ENCODE data around the gene HOXD4. TPM values are rescaled to one million over a fixed set of nuclear protein-coding genes. Genes with fewer than 3 reads are reported as not detected.

HOXD4 gene
- total RNA-seq, 2 donors from 2014 or later, result 1.6 to 3.6 TPM

DNA sequence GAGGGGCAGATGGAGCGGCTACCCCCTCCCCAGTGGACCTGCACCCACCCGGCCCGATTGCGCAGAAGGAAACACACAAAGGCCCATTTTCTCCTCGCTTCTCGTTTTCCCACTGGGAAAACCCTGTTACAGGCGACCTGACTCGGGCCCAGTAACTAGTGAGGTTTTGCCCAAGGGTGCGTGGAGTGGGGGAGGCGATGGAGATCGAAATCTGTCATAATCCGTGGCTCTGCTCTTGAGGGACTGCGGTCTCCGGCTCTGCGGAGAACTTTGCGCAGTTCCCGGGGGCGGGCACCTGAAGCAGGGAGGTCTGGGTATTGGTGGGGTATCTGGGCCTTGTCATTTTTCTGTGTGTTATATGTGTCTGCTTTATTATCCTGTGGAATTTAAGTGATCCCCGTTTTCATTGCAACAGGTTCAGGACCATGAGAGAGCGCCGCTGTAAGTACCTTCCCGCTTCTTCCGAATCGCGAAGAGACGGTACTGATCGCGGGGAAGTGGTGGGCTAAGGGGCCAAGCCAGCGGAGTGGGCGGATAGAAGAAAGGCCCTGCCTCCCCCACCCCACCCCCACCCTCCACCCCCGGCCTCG lies 4.0 kb upstream of the HOXD4 start:
- Histone ChIP-seq H3K4me3 (no peak overlapping the region), H3K36me3 (no peaks in the 10 kb centered on the region), H3K9me3 (no peaks in the 10 kb centered on the region), H3K27ac (no peak overlapping the region), H3K27me3 (no peaks in the 10 kb centered on the region), H3K4me1 (no peaks in the 10 kb centered on the region), H3K9ac (ENCODE audit: low read depth in 2 of 2, low read length in 2 of 2) (no peak overlapping the region)
- no peak for TF ChIP-seq CTCF (IDR thresholded peaks at IDR 0.05)
- intact Hi-C loops (cut with DNase I), result no loop called here
- DNase-seq, result no peak

DNA sequence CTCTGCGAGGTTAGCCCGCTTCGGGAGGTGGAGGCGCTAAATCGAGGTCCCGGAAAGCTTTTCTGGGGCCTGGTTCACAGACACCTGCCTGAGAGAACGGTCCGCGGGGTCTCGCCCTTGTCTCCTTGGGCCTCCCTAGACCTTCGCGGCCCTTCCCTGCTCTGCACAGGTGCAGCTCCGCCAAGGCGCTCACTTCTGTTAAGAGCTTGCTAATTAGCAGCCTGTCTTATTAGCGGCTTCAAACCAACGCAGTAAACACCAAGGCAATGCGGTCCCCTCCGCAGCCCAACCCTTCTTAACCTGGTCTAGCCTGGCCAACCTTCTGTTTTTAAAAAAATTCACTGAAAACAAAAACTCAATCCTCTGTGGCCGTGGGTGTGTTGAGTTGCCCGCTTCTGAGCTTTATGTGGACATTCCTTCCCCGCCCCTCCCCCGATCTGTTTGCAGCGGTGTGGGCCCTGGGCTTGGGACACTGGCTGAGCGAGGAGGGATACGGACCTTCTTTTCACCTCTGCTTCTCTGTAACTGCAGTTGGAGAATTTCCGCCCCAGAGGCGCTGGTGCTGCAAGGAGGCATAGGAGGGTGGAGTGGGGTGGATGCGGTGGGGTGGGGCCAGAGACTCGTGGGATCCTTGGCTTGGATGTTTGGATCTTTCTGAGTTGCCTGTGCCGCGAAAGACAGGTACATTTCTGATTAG lies 3.4 kb upstream of the HOXD4 start:
- no peaks in the 10 kb centered on the region for H3K36me3 ChIP-seq
- no peak overlapping the region for H3K27ac ChIP-seq
- no peak for TF ChIP-seq CTCF (IDR thresholded peaks at IDR 0.05)
- no peak for DNase-seq
- H3K4me1 ChIP-seq, result no peaks in the 10 kb centered on the region
- H3K9me3 ChIP-seq, result no peaks in the 10 kb centered on the region
- no peak overlapping the region for H3K9ac ChIP-seq (ENCODE audit: low read depth in 2 of 2, low read length in 2 of 2)
- intact Hi-C loops (cut with DNase I), result no loop called here
- no peaks in the 10 kb centered on the region for H3K27me3 ChIP-seq
- H3K4me3 ChIP-seq, result no peak overlapping the region

- no peaks in the 10 kb centered on the region for H3K4me1 ChIP-seq
- no peaks in the 10 kb centered on the region for H3K36me3 ChIP-seq
- H3K9ac ChIP-seq (ENCODE audit: low read depth in 2 of 2, low read length in 2 of 2), result no peak overlapping the region
- intact Hi-C loops (cut with DNase I), result no loop called here
- no peak overlapping the region for H3K4me3 ChIP-seq
- H3K9me3 ChIP-seq, result no peaks in the 10 kb centered on the region
- no peaks in the 10 kb centered on the region for H3K27me3 ChIP-seq
- H3K27ac ChIP-seq, result no peak overlapping the region
- no peak for DNase-seq
- no peak for TF ChIP-seq CTCF (IDR thresholded peaks at IDR 0.05)
Observed at GRCh38 chr2:176148751-176149421, 2.5 kb upstream of the HOXD4 start.

DNA sequence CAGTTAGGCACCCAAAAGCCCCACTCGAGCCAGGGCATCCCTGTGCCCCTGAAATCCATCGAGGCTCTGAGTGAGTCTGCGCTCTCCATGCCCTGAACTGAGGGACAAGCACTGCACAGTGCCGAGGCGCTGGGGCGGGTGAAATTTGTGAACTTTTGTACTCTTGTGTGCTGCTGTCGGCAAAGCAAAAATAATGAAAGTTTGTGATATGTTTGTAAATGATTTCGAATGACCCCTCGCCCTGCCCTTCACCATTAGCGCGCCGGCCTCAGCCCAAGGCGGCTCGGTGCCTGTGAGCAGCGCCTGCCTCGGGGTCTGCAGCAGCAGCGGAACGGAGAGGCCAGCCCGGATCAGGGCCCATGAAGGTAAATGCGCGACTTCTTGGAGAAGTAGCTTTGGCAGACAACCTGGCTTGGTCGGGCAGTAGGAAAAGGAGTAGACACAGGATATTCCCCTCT lies 1.8 kb upstream of the HOXD4 start:
- no peak overlapping the region for H3K9ac ChIP-seq (ENCODE audit: low read depth in 2 of 2, low read length in 2 of 2)
- no peak overlapping the region for H3K27ac ChIP-seq
- TF ChIP-seq CTCF (IDR thresholded peaks at IDR 0.05), result no peak
- H3K27me3 ChIP-seq, result no peaks in the 10 kb centered on the region
- no peaks in the 10 kb centered on the region for H3K9me3 ChIP-seq
- intact Hi-C loops (cut with DNase I), result no loop called here
- H3K4me1 ChIP-seq, result no peaks in the 10 kb centered on the region
- DNase-seq, result no peak
- no peak overlapping the region for H3K4me3 ChIP-seq
- H3K36me3 ChIP-seq, result no peaks in the 10 kb centered on the region

DNA sequence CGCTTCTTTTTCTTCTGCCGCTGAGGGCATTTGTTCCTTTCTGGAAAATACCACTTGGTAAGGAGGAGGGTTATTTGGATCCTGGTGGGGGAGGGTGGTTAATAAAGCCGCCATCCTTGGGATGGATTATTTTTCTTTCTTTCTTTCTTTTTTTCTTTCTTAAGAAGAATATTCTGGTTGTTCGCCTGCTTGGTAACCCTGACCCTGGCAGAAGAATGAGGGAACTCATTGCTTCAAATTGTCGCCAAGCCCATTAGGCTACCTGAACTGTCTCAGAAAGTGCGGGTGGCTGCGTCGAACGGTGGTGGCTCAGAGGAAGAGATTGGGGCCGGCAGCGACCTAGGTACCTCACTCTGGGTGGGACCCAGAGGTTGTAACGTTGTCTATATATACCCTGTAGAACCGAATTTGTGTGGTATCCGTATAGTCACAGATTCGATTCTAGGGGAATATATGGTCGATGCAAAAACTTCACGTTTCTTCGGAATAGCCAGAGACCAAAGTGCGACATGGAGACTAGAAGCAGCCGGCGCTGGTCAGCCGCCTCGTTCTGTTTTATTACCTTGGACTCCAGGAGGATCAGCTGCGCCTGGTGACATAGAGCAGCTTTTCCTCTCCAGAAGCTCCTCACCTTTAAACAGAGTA lies 1.3 kb upstream of the HOXD4 start:
- intact Hi-C loops (cut with DNase I), result no loop called here
- Histone ChIP-seq H3K27me3 (no peaks in the 10 kb centered on the region), H3K4me1 (no peaks in the 10 kb centered on the region), H3K27ac (no peak overlapping the region), H3K9ac (ENCODE audit: low read depth in 2 of 2, low read length in 2 of 2) (no peak overlapping the region), H3K4me3 (no peak overlapping the region), H3K36me3 (no peaks in the 10 kb centered on the region), H3K9me3 (no peaks in the 10 kb centered on the region)
- DNase-seq, result no peak
- no peak for TF ChIP-seq CTCF (IDR thresholded peaks at IDR 0.05)
